H1 (cell line): Measurements from ENCODE around the gene ITGB5.

Experiments used
- HDAC2 ChIP-seq, 2 experiments: fragments of 300-600 bp in 1 of 2; sonication (generic) in 1 of 2; IDR thresholded peaks; 2 replicates each; pipeline ENCODE4 v1.6.1; 2011 to 2012; ENCODE audit warnings: low read depth in 2 of 2, low read length in 2 of 2, mild to moderate bottlenecking in 2 of 2, moderate library complexity in 2 of 2, borderline replicate concordance in 1 of 2, inconsistent platforms in 1 of 2
- KDM4A ChIP-seq: IDR thresholded peaks from one replicate; pipeline ENCODE4 v1.7.1; 2012; ENCODE audit warnings: low read depth, mild to moderate bottlenecking, moderate library complexity, low read length, inconsistent platforms; ENCODE audit not compliant: severe bottlenecking
- RAD21 ChIP-seq, 2 experiments: IDR thresholded peaks in 1 of 2; conservative IDR thresholded peaks in 1 of 2; 2 replicates each; pipeline ENCODE4 v1.6.1; 2011; ENCODE audit warnings: low read depth in 2 of 2, low read length in 2 of 2, improper control_type of control experiment in 1 of 2, inconsistent platforms in 1 of 2, mild to moderate bottlenecking in 1 of 2, moderate library complexity in 1 of 2

DNA sequence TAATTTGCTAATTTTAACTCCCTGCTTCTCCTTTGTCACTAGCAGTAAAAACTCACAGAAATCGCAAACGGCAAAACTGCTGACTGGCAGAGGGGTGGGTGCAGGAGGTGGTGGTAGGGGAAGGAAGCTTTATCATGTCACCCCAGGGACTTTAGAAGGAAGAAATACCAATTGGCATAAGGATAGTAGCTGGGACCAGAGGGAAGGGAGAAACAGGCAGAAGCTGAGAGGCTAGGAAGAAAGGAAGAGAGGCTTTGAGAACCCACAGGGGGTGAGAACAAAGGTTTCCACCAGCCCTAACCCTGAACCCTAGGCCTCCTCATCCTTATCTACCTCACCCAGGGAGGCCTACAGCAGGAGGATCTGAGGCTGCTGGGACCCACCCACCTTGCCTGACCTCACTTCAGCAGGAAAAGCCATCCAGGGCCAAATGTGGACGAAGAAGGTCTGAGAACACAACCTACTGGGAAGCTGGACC, 10.7 kb downstream of the ITGB5 start:
- no peak for TF ChIP-seq RAD21 (IDR thresholded peaks at IDR 0.05 in 1 of 2, conservative IDR thresholded peaks at IDR 0.05 in 1 of 2; ENCODE audit: low read depth in 2 of 2, low read length in 2 of 2)
- no peak for TF ChIP-seq HDAC2 (IDR thresholded peaks at IDR 0.05; ENCODE audit: borderline replicate concordance in 1 of 2, low read depth in 2 of 2, low read length in 2 of 2)
- TF ChIP-seq KDM4A, result no peak
